H54 (cell line): ENCODE measurements around the gene IL17C.

Experiments used
- DNase-seq: peaks from one replicate; pipeline ENCODE4 v3.0.0; 2011; ENCODE audit warnings: low spot score, mixed read lengths; ENCODE audit not compliant: insufficient read length
- FAIRE-seq: peaks from 3 replicates; lab custom pipeline; 2011; peaks lifted over from hg19 to GRCh38; lab: Jason Lieb, UNC
- POLR2A ChIP-seq: IDR thresholded peaks from 2 replicates; pipeline ENCODE4 v1.6.1; 2011; ENCODE audit warnings: low read depth, mild to moderate bottlenecking, low read length

IL17C gene

DNA sequence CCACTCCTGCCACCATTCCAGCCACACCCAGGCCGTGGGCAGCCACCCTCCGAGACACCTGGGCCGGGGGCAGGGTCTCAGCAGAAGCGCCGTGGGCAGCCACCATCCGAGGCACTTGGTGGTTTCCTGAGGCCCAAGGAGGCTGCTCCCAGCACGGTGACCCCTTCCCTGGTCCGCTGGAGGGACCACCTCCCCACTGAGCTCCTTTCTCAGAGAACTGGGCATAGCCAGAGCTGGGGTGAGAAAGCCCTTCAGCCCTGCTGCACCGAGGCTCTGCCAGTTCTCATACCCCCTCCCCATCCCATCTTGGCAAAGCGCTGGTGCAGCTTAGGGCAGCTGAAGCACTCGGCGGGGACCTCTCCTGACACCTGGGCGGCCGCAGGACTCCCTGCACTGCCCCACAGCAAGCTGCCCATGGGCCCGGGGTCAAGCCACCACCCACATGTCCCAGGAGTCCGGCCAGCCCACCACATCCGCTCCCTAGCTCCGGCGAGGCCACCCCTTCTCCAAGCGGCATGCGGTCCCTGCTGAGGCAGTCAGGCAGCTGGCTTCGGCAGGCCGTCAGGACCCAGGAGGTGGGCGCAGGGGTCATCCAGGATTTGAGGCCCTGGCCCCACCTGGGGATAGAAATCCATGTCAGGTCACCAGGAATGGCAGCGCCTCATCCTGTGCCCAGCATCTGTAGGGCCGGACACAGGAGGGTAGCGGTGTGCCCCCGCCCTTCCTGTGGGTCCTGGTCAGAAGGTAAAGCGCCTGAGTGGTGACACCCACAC, 13.8 kb downstream of the IL17C start:
- DNase-seq = no peak
- no peak for FAIRE-seq
- no peak for TF ChIP-seq POLR2A

DNA sequence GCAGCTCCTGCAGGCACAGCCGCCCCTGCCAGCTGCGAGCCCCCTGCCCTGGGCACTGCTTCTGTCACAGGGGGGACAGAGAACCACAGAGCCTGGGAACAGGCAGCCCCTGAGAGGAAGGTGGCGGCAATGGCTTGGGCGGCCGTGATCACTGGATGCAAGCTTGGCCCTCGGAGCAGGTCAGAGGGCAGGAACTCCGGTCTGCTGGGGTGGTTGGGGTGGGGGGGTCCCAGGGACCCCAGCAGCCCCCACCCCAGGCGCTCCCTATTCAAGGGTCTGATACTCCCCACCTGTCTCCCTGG, 14.3 kb downstream of the IL17C start:
- DNase-seq (no peak), FAIRE-seq (no peak)
- no peak for TF ChIP-seq POLR2A

DNA sequence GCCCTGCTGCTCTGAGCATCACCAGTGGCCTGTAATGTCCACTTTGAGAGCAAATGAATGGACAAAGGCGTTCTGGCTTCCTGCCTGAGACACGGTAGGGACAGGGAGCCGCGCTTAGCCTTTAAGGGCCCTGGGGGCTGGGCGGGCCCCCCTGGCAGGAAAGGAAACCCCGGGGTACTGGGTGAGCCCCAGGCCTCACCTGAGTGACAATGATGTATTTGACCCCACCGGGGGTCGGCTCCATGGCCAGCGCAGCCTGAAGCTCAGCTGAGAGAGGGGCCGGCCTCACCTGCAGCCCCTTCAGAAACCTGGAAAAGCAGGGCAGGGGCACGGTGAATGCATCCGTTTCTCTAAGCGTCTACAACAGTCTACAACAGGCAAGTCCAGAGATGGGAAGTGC, 14.7 kb downstream of the IL17C start:
- no peak for TF ChIP-seq POLR2A
- DNase-seq = no peak
- no peak for FAIRE-seq

DNA sequence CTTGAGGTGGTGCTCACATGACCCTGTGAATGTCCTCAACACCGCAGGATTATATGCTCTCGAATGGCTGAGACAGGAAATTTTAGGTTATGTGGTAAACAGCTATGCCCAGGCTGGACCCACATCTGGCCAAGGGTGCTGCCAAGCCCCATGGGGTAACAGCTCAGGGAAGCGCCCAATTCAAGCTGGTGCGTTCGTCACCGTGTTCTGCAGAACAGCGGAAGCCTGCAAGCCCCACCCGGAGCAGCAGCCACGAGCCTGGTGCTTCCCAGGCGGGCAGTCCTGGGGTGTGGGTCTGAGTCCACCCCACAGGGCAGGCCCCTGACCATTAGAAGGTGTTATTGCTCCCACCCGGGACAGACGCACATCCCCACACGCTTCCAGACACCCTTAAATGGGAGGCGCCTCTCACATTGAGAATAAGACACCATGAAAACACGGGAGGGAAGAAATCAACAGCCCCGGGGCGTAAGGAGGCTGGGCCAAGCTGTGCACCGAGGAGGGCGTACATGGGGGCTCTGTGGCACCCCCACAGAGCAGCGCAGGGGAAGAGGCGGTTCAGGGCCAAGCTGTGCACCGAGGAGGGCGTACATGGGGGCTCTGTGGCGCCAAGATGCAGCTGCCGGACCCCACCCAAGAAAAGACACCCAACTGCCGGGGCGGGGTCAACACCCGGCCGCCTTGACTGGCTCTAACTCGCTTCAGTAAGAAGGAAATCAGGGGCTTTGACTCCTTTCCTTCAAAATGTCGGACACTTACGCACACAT, 15.4 kb downstream of the IL17C start:
- FAIRE-seq (no peak), DNase-seq (no peak)
- TF ChIP-seq POLR2A = no peak

DNA sequence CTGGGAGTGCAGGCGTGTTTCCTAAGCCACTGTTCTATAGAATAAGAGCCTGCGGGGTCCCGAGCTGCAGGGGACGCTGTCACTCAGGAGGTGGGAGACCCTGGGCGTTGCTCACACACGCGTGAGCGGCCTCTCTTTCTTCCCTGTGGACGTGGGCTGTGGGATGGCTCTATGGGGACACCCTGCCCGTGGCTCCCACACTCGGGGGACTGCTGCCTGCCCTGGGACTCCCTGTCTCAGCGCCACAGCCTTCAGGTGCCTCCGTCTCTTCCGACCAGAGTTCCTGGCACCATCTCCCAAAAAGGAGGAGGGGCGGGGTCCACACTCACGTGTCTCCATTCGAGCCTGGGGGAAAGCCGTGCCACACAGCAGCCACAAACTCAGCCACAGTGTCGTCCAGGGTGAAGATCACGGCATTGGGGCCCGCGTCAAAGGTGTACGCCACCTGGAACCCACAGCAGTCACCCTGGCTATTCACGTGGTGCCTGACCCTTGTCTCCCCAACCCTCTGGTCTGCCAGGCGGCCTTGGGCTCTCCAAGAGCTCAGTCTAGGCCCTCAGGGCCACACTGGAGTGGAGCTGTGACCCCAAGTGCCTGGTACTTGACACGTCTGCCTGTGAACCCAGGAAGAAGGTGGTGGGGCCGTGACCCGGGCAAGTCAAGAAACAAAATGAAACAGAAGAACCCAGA, 16.1 kb downstream of the IL17C start:
- FAIRE-seq (no peak), DNase-seq (no peak)
- no peak for TF ChIP-seq POLR2A

DNA sequence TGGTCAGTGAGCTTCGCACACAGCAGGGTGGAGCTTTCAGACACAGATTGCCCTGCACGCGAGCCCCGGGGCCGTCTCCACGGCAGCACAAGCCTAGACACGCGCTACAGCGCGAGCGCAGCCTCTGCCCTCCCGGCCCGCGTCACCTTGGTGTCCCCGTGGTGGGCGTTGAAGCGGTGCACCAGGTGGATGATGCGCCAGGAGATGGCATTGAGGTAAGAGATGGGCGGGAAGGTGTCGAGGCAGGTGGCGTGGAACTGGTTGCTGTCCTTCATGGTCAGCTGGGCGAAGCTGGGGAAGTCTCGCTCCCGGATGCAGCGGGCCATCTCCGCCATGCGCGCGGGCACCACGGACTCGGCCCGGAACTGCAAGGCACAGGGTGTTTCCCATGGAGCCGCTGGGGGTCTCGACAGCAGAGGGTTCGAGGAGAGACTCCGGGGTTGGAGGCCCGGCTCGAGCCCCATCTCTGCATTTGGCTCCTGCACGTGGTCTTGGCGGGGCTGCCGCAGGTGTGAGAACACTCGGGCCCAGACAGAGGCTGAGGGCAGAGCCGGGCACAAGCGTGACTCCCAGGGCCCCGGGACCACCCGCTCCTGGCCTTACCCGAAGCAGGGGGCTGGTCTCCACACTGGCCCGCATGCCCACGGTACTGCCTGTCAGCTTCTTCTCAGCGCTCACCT, 16.8 kb downstream of the IL17C start:
- TF ChIP-seq POLR2A = no peak
- DNase-seq (no peak), FAIRE-seq (no peak)

DNA sequence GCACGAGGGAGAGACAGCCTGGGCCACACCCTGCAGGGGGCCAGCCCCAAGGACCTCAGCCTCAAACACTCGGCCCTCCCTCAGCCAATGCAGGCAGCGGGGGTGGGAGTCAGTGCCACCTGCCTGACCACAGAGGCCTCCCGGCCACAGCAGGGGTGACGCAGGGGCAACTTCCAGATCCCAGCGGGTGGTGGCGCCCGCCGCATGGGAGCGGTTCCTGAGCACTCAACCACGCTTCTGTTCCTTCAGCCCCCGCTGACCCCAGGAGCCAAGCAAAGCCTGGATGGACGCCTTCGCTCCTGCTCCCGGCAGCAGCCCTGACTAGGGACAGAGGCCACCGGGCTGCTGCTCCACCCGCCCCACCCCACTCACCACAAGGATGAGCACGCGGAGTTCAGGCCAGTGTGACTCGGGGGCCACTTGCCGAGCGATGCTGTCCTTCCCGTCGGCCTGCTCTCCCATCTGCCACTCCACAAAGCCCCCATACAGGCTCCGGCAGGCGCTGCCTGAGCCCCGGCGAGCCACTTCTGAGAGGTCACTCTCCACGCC, 17.4 kb downstream of the IL17C start:
- TF ChIP-seq POLR2A = no peak
- DNase-seq = no peak
- no peak for FAIRE-seq

DNA sequence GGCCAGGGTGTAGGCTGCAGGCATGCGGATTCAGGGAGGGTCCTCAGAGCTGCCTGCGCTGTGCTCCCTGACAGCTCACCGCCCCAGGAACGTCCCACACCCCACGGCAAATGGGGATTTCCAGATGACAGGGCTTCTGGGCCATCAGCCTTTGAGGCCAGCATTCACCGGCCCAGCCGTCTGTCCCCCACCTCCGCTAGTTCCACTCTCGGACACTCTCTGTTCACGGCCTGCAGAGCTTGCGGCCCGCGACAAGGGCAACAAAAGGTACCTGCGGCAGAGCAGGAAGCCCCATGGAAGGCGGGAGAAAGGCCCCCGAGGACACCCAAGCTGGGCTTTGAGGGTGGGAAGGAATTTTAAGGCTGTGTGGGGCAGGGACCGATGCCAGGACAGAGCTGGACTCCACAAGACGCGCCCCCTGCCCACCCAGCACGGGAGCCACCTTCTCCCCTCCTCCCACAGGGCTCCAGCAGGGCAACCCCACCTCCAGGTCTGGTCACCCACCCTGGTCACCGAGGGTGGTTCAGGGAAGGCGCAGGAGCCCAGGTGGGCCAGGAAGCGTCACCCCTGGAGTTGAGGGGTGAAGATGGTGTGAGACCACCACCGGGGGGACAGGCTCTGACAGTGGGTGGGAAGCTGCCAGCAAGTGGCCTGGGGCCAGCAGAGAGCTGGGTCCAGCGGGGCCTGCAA, 18.1 kb downstream of the IL17C start:
- no peak for TF ChIP-seq POLR2A
- no peak for FAIRE-seq
- DNase-seq = no peak

DNA sequence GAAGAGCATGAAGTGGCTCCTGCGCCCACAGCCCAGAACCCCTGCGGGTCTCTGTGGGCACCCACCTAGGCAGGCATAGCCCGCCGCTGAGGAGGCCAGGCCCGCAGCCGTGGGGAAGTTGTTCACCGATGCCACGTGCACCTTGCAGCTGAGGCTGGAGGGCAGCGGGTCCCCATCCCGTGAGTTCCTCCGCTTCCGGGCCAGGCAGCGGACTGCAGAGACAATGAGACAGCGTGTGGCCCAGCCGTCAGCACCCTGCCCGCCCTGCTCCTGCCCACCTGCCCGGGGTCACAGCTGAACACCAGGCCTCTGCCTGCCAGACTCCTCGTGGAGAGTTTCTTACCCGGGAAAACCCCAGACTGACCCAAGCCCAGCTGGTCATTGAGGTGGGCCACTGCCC, 19.0 kb downstream of the IL17C start:
- FAIRE-seq = no peak
- no peak for DNase-seq
- no peak for TF ChIP-seq POLR2A

DNA sequence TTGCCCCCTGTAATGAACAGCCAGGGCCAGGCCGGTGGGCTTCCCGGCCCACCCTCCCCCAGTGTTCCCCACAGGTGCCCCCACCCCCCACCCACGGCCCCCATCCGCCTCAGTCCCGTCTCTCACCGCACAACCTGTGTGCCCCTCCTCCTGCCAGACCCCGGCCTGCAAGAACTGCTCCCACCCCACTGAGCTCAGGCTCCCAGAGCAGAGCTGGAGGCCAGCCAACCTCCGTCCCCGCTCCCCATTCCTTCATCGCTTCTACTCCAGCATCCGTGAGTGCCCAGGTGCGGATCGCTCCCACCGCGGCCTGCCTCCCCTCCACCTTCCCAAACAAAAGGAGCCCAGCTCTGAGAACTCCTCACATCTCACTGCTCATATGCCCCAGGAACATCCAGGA, 20.3 kb downstream of the IL17C start:
- FAIRE-seq = no peak

DNA sequence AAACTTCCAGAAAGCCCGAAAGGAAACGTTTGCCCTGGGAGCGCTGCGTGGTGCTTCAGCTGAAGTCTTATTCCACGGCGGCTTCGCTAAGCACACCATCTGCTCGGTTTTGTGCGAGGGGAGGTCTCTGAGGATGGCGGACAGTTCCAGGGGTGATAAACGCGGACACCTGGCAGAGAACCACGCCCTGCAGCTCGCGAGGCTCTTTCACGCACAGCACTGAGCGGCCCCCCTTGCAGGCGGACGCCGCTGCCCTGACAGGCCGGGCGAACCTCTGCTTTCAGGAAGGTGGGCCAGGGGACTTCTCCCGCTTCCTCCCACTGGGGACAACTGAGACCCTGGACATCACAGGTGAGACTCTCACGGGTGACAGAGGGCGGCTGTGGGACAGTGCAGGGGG, 20.8 kb downstream of the IL17C start:
- no peak for FAIRE-seq
- TF ChIP-seq POLR2A = no peak
- DNase-seq = no peak

More for the DNA sequence above, 20.3 kb downstream of the IL17C start:
- no peak for TF ChIP-seq POLR2A
- no peak for DNase-seq

DNA sequence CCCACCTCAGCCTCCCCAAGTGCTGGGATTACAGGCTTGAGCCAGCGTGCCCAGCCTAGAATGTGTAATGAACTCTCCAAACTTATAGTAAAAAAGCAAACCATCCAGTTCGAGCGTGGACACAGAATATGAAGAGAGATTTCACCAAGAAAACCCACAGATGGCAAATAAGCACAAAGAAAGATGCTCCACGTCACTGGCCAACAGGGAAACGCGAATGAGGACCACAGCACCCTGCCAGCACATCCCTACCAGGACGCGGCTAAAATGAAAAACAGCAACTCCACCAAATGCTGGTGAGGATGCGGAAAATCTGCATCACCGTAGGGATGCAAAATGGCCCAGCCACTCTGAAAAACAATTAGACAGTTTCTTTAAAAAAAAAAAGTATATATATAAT, 23.1 kb downstream of the IL17C start:
- FAIRE-seq (no peak), DNase-seq (no peak)
- TF ChIP-seq POLR2A = no peak

DNA sequence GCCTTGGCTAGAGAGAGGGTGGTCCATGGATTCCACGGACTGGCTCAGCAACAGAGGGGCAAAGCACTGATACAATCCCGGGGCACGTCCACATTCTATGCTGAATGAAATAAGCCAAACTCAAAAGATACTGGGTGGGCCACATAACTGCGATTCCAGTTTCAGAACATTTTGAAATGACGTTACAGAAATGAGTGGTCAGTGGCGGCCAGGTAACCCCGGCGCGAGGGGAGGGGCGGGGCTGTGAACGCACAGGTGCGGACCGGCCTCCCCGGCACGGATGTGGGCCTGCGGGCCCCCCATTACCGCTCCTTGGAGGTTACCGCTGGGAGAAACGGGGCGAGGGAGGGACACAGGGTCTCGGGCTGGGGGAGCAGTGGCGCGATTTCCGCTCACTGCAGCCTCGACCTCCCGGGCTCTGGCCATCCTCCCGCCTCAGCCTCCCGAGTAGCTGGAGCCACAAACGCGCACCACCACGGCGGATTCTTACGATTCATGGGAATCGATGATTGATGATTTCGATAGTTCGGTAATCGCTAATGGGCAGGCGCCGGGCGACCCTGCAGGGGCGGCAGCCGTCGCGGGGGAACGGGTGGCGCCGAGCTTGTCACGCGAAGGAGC, 24.0 kb downstream of the IL17C start:
- DNase-seq (no peak), FAIRE-seq (no peak)
- no peak for TF ChIP-seq POLR2A
